Measurements from ENCODE around the gene DMD.

Gene DMD

DNA sequence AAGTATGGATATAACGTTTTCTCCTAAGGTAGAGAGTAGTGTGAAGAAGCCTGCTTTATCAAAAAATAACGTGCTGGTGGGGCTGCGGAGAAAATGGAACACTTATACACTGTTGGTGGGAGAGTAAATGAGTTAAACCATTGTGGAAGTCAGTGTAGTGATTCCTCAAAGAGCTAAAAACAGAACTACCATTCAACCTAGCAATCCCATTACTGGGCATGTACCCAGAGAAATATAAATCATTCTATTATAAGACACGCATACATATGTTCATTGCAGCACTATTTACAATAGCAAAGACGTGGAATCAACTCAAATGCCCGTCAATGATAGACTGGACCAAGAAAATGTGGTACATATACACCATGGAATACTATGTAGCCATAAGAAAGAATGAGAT, 196.4 kb downstream of the DMD start:
- no peak for DNase-seq

DNA sequence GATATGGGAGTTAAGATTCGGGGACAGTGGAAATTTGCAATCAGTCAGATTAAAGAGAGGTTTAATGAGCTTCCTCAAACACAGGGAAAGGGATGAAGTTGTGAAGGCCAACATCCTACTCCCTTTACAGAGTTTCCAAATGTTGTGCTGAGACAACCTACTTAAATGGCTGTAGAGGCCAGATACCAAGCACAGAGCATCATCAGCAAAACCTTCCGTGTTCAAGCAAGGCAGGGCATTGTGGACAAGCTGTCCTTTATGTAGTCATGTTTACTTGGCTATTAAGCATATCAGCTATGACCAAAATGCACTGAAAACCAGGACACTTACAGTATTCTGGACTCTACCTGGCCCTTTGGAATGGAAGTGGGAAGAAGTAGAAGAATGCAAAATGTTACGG, 197.3 kb downstream of the DMD start:
- no peak for DNase-seq

GRCh38 chrX:33001107-33001506, 210.2 kb downstream of the DMD start:
- no peak for DNase-seq

DNA sequence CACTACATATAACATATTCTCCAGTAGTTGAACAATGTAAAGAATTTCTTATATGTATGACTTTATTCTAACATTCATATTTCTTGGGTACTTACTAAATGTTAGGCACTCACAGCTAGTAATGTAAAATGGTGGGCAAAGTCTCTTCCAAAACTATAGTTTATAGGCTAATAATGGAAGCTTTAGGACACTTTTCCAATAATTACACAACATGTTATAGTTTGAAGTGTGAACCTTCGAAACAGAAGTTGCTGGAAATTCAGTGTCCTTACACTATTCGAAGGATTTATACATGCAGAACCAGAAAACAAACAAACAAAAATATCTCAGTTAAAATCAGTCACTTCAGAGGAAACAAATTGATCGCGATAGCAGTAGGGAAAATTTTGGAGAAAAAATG, 212.6 kb downstream of the DMD start:
- no peak for DNase-seq

DNA sequence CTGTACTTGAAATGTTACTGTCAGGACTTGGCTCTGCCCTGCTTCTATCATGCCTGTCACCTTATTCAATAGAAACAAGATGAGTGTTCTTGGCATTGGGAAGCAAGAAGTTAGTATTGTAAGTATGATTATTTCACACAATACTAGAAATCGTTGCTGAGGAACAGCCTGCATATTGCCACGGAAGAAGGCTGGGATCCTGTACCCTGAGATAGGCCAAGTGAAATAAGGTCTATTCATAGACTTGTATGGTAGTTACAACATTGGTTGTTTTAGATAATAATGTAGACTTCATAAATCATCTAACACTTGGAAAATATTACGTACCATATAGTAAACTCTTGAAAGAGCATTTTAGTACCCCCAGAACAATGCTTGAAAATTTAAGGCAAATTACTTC, 215.9 kb downstream of the DMD start:
- DNase-seq = no peak

GRCh38 chrX:32987142-32987541, 224.2 kb downstream of the DMD start:
- no peak for DNase-seq

GRCh38 chrX:32985544-32985943, 225.8 kb downstream of the DMD start:
- no peak for DNase-seq

- no peak for DNase-seq
Measured at GRCh38 chrX:32966821-32967355, 244.5 kb downstream of the DMD start.

DNA sequence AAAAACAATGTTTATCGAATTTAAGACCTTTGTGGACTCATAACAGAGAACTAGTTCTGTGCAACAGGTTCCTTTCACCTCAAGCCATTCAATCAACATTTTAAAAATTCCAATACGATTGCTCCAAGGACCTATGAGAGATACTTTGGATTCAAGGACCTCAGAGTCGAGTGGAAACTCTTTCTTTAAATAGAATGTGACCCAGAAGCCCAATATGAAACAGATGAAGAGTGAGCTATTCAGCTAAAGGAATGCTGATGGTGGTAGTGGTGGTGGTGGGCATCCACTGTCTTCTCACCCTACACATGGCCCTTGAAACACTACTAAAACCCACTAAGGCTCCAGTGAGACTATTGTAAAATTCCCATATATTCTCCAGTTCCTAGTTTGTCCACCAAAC, 257.2 kb downstream of the DMD start:
- DNase-seq = no peak

DNA sequence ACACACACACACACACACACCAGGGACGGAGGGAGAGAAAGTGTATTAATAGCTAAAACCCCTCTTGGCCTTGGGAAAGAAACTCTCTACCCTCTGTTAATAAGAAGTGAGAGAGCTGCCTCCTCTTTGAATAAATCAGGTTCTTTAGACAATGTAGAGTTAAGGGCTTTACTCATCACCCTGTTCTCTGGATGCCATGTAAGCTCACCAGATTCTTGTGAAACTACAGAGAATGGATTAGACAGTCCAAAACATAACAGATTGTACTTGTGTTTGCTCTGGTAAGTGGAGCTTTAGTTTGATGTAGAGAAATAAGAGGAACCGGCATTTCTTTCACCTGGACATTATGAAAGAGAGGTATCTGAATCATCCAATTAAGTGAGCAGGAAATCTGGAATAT, 263.2 kb downstream of the DMD start:
- no peak for DNase-seq

- no peak for DNase-seq
Measured at GRCh38 chrX:32937043-32937442, 274.3 kb downstream of the DMD start.

DNA sequence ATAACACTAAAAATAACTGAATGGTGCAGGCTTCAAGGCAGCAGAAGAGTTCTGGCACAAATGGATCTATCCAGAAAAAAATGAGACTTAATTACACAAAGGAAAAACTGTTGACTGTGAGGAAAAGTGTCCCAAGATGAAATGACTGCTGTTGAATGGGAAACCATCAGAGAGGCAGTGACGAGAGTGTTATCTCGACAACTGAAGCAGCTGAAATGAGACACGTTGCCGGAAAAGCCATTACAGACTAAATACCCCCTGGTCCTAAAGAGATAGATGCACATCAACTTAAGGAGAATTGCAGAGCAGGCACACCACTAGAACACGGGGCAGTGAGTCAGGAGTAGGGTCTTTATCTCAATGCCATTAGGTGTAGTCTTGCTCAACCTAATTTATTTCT, 277.8 kb downstream of the DMD start:
- no peak for DNase-seq

DNA sequence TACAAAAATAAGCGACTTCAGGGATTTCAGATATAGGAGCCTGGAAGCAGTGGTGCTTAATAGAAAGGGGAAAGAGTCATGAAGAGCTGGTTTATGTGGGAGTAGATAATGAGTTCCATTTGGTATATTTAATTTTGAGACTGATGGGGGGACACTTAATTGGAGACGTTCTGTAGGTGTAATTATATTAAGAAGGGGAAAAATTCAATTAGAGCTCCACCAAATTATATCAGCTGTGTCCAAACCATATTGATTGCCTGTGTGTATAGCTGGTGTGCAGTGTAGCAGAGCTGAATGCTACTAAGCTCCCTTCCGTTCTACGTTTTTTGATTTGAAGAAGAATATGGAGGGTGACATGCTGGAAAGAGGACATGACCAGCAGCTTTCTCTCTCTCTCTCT, 282.3 kb downstream of the DMD start:
- no peak for DNase-seq

DNA sequence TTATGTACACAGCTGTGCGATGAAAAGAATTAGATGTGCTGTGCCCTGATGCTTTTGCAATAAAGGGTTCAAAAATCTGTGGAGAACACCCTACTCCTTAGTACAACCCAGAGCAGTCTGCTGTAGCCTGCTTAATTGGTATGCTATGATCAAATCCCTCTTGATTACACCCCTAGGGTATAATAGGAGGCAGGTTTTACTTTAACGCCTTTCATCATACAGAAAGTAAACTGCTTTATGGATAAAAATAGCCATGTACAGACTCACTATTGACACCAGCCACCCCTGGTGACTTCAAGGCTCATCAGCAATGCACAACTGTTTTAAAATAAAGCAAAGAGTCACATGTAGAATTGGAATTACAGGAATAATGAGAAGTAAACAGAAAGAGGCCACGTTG, 315.3 kb downstream of the DMD start:
- no peak for DNase-seq

GRCh38 chrX:32894679-32895078, 316.7 kb downstream of the DMD start:
- DNase-seq = no peak

DNA sequence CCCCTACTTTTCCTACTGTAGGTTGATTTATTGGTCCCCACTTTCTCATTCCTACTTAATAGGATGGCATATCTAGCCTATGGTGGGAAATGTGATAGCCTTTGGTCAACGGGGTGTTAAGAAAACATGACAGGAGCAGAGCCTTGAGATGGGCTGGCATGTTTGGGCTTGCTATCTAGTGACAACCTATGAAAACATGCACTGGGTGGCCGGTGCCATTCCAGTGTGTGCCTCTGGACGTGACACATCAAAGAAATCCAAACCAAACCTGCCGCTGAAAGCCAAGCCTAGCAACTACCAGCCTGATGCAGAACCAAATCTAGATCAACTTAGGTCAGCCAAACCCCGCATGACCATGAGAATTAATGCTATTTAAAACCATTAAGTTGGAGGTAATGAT, 317.6 kb downstream of the DMD start:
- no peak for DNase-seq

DNA sequence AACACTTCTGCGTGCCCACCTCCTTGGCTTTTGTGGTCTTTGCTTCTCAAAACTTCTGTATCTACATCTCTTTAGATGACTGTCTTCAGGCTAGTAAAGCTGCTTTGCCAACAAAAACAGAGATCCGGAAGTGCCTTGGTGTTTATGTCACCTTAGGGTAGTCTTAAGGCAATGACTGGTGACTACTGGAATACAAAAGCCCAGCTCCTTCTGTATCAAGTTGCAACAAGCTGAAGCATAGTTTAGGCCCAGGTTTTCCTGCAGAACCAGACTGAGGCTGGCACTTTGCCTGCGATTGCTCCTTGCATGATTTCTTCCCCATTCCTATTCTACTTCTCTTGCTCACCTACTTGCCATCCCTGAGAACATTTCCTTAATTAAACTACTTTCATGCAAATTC, 333.8 kb downstream of the DMD start:
- DNase-seq = no peak

GRCh38 chrX:32874839-32875238, 336.5 kb downstream of the DMD start:
- DNase-seq = no peak

GRCh38 chrX:32873786-32874185, 337.6 kb downstream of the DMD start:
- DNase-seq = no peak

GRCh38 chrX:32871636-32872035, 339.7 kb downstream of the DMD start:
- DNase-seq = no peak

GRCh38 chrX:32868524-32868895, 342.8 kb downstream of the DMD start:
- DNase-seq = no peak

DNA sequence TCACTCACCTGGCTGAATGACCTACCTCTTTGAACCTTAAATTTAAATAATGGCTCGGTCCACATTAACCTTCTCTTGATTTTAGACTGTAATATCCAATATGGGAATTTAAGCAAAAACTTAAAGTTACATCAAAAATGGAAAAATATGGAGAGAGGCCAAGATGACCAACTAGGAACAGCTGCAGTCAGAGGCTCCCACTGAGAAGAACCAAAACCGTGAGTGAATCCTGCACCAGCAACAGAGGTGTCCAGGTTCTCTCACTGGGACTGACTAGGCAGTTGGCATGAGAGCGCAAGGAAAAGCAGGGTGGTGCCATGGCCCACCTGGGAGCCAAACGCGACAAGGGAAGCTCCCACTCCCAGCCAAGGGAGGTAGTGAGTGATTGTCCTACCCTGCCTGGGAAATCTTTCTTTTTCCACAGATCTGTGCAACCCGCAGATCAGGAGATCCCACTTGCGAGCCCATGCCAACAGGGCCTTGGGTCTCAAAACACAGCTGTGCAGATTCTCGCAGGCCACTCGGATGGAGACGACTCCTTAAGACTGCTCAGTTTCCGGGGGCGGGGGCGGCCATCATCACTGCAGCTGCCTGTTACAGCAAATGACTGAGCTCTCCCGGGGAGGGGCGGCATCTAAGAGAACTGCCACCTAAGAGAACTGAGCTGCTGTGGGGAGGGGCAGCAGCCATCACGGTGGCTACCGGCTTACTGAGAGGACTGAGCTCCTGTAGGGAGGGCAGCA, 343.4 kb downstream of the DMD start:
- no peak for DNase-seq

- no peak for DNase-seq
Measured at GRCh38 chrX:32852203-32852602, 359.1 kb downstream of the DMD start.

- DNase-seq = no peak
Measured at GRCh38 chrX:32851556-32851955, 359.8 kb downstream of the DMD start.

- DNase-seq = no peak
Measured at GRCh38 chrX:32847921-32848320, 363.4 kb downstream of the DMD start.

Data from activated CD4-positive, alpha-beta T cell treated with anti-CD3 and anti-CD28 coated beads for 48 hours (primary cell).